LNCAP (cell line): Measurements from ENCODE around the gene JDP2.

Experiments
- TF ChIP-seq, protein P1 (sequence below): fragments of 450-650 bp; IDR thresholded peaks from 2 replicates; pipeline ENCODE4 v1.5.1; 2017; ENCODE audit warnings: mild to moderate bottlenecking

JDP2 gene

DNA sequence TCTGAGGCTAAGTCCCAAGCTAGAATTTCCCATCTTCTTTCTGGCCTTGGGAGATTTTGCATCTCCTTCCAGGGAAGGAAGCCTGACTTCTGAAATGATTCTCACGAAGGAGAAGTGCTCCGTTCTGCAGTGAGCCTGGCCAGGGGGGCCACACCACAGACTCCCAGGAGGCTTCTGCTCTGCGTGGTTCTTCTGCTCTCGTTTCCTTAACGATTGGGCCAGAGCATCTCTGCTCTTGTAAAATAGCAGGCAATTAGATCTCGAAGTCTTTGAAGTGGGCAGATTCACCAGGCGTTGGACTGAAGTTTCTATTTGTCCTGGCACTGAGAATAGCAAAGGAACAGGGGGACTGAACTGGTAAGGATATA lies 87.8 kb downstream of the JDP2 start:
- TF ChIP-seq, protein P1, sequence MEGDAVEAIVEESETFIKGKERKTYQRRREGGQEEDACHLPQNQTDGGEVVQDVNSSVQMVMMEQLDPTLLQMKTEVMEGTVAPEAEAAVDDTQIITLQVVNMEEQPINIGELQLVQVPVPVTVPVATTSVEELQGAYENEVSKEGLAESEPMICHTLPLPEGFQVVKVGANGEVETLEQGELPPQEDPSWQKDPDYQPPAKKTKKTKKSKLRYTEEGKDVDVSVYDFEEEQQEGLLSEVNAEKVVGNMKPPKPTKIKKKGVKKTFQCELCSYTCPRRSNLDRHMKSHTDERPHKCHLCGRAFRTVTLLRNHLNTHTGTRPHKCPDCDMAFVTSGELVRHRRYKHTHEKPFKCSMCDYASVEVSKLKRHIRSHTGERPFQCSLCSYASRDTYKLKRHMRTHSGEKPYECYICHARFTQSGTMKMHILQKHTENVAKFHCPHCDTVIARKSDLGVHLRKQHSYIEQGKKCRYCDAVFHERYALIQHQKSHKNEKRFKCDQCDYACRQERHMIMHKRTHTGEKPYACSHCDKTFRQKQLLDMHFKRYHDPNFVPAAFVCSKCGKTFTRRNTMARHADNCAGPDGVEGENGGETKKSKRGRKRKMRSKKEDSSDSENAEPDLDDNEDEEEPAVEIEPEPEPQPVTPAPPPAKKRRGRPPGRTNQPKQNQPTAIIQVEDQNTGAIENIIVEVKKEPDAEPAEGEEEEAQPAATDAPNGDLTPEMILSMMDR, result no peak

DNA sequence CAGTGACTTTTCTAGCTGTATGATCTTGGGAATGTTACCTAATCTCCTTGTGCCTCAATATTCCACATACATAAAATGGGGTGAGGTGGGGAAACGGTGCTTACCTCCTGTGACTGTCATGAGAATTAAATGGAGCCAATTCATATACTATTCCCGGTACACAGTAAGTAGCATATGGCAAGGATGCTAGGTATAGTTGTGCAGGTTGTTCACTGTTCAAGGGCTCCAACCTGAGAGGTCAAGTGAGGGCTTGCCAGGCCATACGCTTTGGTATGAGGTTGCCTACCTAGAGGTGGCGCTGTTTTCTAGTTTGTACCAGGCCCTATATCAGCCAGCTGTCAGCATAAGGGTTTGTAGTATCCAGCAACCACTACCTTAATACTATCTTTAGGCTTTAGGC lies 90.8 kb downstream of the JDP2 start:
- TF ChIP-seq, protein P1, result no peak; the same call in 1 of the 2 replicates

DNA sequence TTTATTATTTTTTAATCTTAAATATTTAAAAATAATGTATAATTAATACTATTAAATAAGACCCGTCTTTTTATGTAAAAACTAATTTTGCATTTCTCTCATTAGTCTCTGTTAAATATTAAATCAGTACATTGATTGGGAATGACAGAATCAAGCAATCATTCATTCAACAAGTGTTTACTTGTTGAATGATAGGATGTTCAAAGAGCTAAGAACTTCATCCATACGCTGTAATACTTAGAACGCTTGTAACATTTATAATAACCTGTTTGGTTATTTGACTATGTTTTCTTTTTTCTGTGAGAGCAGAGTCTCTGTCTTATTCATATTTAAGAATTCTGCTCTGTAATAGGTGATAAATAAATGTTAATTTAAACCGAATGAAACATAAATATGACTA lies 91.6 kb downstream of the JDP2 start:
- TF ChIP-seq, protein P1, result no peak

DNA sequence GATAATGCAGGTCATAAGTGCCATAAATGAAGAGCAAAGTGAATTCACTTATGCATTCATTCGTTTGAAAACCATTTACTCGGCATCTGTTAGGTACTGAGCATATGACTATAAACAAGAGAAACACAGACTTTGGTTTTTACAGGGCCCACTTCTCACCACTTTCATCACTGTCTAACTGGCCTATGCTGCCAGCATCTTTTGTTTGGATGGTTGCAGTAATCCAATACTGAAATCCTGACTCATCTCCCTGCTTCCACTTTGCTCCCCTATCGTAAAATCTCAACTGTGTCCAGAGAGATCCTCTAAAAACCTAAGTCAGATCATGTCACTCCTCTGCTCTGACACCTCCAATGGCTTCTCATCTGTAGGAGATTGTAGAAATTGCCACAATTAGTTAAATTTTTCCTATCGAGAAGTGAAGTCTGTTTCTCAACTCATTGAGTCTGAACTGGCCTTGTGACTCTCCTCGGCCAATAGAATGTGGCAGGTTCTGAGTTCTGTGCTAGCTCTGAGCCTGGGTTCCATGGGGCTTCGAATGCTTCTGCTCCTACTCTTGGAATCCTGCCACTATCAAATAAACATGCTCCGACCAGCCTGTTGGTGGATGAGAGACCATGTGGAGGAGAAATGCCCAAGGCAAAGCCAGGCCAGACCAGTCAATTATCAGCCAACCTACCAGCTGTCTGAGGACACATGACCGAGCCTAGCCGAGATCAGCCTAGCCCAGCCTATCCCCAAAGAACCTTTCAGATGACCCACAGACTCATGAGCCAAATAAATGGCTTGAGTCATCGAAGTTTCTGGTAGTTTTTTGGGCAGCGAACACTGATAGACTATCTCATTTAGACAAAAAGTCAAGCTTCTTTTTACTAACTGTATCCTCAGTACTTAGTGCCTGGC lies 92.3 kb downstream of the JDP2 start:
- TF ChIP-seq, protein P1, result no peak

DNA sequence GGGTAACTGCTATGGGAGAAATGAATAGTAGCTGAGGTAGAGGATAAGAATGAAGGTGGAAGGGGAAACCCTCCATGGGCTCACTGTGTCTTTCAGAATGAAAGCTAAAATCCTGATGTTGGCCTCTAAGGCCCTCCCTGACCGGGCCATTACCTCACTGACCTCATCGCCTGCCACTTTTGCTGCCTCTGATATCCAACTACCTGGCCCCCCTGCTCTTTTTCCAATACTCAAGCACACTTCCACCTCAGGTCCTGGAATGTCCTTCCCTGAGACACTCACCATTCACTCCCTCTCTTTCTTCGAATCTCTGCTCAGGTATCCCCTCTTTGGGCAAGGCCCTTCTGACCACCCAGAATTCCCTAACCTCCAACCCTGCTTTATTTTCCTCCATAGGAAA lies 93.0 kb downstream of the JDP2 start:
- TF ChIP-seq, protein P1, result no peak

DNA sequence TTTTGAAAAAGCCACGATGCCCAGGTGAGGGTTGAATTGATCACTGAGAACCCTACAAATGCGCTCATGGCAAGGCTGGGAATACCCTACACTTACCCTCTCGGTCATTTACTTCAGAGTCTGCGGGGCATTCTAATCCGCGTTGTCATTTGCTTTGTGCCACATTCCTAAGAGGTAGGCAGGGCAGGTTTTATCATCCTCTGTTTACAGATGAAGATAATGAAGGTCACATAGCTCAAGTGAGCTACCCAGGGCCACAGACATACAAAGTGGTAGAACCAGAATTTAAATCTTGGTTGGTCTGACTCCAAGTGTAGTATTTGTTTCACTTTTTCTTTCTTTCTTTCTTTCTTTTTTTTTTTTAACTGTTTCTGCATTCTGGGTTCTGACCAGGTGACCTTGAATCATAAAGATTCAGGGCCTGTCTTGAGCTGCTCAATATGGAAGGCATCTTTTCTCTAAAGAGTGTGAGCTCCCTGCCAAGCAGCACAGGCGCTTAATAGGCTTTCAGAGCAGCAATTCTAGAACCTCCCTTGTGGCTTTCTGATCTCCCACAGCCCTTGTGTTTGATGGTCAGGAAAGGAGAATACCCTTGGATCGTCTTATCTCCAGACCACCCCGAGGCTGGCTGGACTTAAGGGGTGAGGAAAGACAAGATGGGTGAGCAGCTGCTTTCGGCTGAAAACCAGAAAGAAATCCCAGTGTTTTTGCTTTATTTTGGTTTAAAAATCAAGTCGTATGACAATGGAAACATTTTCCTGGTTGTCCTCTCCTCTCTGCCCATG lies 93.8 kb downstream of the JDP2 start:
- TF ChIP-seq, protein P1, result no peak

DNA sequence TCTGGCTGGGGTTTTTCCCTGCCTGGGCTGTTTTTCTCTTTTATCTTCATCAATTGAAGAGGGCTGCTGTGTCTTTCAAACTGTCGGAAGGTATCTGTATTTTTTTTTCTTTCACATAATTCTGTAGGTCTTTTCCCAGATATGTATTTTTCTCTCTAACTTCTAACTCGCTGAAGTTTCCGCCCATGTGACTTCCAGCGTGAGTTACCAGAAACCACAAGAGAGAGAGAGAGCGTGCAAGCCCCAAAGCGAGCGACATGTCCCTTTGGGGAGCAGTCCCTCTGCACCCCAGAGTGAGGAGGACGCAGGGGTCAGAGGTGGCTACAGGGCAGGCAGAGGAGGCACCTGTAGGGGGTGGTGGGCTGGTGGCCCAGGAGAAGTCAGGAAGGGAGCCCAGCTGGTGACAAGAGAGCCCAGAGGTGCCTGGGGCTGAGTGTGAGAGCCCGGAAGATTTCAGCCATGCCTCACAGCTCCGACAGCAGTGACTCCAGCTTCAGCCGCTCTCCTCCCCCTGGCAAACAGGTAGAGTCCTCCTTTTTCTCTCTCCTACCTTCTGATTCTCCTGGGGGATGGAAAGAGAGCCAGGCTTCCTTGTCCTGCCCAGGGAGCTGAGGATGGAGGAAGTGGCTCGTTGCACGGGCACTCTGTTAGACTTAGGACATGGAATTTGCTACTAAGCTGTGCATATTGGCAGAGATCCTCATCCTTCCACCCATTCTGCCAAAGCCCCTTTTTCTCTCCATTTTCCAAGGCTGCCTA lies 94.6 kb downstream of the JDP2 start, which contains the start of gene BATF:
TSS of gene BATF (plus strand) at position 246 of the 759 bp plus-strand sequence. CDS start at position 460, 214 bp downstream.
- TF ChIP-seq, protein P1, result no peak
